Measurements from ENCODE around the gene PGBD5.

The PGBD5 gene

GRCh38 chr1:230321341-230321740 lies 104.8 kb downstream of the PGBD5 start:
- FAIRE-seq: no peak

DNA sequence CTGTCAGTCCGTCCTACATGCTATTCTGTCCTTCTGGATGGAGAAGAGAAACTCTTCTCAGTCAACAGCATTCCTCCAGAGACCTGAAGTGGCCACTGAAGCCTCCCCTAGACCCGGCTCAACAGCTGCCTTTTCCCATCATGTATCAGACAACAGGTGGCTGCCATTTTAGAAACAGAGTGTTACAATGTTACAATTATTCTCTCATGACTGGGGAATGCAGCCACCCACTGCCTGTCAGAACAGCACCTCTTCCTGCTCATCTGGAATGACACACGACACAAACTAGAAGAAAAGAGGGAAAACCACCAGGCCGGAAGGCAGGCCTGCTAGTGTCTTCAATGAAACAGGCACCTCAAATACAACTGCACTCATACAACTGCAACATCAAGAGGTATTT lies 105.3 kb downstream of the PGBD5 start:
- FAIRE-seq: no peak

- no peak for FAIRE-seq
Observed at GRCh38 chr1:230319014-230319747, 107.0 kb downstream of the PGBD5 start.

DNA sequence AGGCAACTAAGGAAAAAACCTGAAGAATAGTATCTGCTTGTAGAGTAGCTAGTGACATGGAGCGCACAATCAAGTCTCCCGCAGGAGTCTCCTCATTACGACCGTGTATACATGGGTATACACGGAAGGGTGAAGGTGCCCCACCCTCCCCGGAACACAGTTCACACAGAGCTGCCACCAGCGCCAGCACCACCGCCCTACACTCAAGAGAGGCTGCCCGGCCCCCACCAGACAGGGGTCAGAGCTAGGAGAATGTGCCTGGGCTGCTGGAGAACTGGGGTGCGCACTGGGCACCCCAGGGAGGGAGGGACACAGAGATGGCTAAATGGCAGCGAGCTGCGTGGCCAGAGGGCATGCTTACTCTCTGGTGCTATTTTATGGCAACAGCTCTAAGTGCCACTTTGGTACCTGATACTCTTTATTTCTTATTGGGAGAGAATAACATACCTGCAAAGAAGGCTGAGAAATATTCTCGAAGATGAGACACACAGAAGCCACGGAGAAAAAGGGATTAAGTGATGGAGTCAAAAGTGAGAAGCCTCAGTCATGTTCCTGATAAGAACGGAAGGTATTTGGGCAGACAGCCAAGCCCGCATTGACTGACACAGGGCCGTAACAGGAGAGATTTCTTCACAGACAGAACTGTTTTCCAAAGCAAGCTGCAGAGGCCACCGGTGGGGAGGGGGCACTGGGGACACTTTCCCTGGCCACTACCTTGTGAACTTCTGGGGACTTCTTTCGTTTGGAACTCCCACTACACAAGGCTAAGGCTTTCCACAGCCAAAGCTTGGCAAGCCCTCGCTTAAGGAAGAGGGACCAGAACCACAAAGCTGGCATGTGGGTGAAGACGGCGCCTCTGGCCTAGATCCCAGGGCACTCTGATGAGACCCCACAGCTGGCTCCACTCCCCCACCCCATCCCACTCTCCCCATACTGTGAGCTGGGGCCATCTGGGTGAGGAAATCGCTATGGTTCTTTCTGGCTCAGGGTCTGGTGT lies 108.0 kb downstream of the PGBD5 start:
- FAIRE-seq: no peak

GRCh38 chr1:230316864-230317745 lies 109.0 kb downstream of the PGBD5 start:
- FAIRE-seq: no peak

DNA sequence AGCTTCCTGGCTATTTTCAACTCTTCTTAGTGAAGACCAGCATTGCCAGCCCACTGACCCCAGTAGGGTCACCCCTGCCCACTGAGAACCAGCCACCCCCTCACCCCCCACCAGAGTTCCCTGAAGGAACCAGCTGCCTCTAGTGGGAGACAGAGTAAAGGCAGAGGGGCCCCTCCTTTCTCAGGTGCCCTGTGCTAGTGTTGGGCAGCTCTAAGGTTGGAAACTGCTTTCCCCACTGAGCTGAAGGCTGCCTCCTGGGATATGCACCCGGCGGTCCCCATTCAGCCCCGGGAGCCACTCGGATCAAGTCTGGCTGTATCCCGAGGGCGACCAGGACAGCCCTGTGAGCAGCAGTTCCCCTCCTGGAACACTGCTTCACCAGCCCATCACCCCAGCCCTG lies 111.0 kb downstream of the PGBD5 start:
- no peak for FAIRE-seq

GRCh38 chr1:230314142-230314470 lies 112.0 kb downstream of the PGBD5 start:
- FAIRE-seq: no peak

DNA sequence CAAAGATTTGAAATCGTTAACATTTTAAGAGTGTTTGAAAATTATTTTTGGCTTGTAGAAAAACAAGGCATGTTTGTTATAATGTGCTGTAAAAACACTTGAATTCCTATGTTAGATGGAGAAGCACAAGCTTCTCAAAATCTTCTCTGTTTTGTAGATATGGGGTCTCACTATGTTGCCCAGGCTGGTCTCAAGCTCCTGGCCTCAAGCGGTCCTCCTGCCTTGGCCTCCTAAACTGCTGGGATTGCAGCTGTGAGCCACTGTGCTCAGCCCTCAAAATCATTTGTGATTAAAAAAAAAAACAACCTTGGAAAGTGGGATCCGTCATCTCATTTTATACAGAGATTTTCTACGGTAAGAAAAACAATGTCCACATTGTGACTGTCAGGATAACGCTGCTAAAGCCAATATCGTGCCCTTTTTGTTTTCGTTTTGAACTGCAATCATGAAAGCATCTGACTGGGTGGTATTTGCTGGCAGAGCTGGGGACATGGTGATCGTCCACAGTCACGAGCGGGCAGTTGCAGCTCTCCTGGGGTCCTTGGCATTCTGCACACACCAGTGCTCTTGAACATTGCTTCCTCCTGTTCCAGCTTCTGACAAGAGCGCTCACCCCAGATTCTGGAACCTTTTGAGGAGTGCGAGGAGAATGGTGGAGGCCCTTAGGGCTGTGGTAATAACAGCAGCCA lies 112.5 kb downstream of the PGBD5 start:
- FAIRE-seq: no peak

DNA sequence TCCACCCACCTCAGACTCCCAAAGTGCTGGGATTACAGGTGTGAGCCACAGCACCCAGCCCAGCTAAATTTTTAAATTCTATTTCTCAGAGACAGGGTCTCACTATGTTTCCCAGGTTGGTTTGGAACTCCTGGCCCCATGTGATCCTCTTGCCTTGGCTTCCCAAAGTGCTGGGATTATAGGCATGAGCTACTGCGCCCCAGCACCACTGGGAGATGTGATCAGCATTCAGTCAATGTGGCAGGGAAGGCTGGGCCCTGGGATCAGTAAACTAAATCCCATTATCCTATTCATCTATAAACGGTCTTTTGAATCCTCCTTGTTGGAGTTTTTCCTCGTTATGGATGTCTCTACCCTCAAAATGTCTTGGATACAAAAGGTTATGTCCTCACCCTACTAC lies 113.5 kb downstream of the PGBD5 start:
- FAIRE-seq: no peak

DNA sequence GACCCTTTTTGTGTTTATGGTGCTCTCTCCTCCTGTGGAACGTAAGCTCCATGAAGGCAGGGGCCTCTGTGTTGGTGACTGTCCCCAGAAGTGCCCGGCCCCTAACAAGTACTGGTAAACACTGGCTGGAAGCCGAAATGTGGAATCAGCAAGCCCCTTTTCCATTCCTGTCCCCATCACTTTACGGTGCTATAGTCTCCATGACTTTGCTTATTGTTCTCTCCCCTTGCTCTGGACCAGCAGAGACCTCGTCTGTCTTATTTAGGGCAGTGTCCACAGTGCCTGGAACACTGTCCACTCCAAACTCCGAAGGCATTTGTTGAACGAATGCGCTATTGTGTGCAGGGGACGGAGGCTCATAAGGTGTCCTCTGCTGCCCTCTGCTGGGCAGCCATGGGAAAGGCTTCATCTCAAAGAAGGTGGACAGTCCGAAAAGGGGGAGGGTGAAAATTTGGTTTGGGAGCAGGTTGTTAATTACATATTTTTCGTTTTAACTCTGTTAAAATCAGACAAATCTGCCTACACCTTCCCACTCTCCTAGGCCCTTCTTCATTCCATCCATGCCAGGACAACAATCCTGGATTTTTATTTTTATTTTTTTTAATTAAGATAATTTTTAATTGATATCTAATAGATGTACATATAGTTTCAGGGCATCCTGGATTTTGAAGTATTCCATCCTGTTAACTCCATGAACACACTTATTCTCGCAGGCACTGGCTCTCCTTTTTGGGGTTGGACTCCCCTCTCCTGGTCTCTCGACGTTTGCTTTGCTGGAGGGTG lies 115.6 kb downstream of the PGBD5 start:
- peak; percentile 51 for FAIRE-seq

DNA sequence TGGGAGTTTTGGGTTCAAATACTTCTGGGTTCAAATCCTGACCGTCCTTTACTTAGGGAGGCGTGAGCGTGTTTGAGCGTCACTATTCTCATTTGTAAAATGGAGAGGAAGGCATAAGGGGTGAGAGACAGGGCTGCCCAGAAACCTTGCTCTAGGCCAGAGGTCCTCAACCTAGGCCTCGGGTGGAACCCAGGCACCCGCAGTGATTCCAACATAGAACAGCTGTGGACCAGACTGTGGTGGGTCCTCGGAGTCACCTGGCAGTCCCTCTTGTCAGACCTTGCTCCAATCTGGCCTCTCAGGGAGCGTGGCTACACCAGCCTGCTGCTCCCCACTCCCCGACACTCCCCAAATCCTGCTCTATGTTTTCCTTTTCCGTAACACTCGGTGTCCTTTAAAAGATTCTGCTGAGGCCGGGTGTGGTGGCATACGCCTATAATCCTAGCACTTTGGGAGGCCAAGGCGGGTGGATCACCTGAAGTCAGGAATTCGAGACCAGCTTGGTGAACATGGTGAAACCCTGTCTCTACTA lies 116.4 kb downstream of the PGBD5 start:
- no peak for FAIRE-seq

- no peak for FAIRE-seq
Observed at GRCh38 chr1:230308821-230309220, 117.3 kb downstream of the PGBD5 start.

DNA sequence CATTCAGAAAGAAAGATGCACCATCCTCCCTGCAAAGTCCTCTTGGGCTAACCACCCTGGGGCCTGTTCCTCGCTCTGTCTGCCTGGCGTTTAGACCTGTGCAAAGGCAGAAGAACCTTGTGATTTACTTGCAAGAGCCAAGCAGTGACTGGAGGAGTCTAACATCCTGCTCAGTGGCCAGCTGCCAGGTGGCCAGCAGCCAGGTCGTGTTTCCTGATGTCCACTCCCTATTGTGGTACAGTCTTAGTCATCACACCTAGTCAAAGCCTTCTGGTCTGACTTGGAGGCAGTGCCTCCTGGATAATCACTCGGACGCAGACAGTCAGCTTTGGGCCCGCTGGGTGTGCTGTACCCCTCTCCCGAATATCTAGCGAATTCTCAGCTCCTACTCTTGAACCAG lies 118.1 kb downstream of the PGBD5 start:
- FAIRE-seq: no peak

- no peak for FAIRE-seq
Observed at GRCh38 chr1:230307213-230307612, 118.9 kb downstream of the PGBD5 start.

DNA sequence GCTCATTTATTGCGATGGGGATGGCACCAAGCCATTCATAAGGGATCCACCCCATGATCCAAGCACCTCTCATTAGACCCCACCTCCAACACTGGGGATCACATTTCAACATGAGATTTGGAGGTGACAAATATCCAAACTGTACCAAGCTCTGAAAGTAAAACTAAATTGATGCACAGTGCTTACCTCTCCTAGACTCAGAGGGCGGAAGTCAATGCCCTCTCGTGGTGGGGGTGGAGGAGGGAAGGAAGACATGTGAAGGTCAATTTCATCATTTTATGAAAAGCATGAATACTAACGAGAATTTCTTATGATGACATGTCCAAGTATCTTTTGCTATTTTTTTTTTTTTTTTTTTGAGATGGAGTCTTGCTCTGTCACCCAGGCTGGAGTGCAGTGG lies 120.0 kb downstream of the PGBD5 start:
- no peak for FAIRE-seq

DNA sequence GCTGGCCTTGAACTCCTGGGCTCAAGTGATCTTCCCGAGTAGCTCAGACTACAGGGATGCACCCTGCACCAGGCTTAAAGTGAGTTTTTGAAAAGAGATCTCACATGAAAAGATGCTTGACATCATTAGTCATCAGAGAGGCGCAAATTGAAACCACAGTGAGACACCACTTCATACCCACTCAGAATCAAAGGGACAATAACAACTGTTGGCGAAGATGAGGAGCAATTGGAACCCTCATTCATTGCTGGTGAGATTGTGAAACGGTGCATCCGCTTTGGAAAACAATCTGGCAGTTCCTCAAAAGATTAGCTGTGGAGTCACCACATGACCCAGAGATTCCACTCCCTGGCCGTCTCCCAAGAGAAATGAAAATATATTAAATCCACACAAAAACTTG lies 122.3 kb downstream of the PGBD5 start:
- FAIRE-seq: no peak

GRCh38 chr1:230303069-230303468 lies 123.1 kb downstream of the PGBD5 start:
- no peak for FAIRE-seq

- FAIRE-seq: no peak
Observed at GRCh38 chr1:230301822-230302221, 124.3 kb downstream of the PGBD5 start.

- no peak for FAIRE-seq
Observed at GRCh38 chr1:230301322-230301721, 124.8 kb downstream of the PGBD5 start.

GRCh38 chr1:230300322-230301301 lies 125.5 kb downstream of the PGBD5 start:
- no peak for FAIRE-seq

All from A204.1 (cell line).